Prostate gland (tissue), 2 donors: ENCODE measurements around the gene ISG20.
A peak's percentile ranks its signal among the peaks of the same experiment; 100 is the strongest.

Experiments
- CTCF ChIP-seq, 4 experiments: fragments of 200-600 bp in 2 of 4; fragments of 450-650 bp in 2 of 4; sonication (generic) in 2 of 4; IDR thresholded peaks; 1 replicate in 3 of 4; 2 replicates in 1 of 4; pipeline ENCODE4 v1.5.1; 2016 to 2019; ENCODE audit warnings: antibody characterized with exemption in 4 of 4, mild to moderate bottlenecking in 2 of 4, moderate library complexity in 2 of 4
- POLR2A ChIP-seq: fragments of 450-650 bp; IDR thresholded peaks from one replicate; pipeline ENCODE4 v1.6.1; 2016; ENCODE audit warnings: antibody characterized with exemption, mild to moderate bottlenecking

DNA sequence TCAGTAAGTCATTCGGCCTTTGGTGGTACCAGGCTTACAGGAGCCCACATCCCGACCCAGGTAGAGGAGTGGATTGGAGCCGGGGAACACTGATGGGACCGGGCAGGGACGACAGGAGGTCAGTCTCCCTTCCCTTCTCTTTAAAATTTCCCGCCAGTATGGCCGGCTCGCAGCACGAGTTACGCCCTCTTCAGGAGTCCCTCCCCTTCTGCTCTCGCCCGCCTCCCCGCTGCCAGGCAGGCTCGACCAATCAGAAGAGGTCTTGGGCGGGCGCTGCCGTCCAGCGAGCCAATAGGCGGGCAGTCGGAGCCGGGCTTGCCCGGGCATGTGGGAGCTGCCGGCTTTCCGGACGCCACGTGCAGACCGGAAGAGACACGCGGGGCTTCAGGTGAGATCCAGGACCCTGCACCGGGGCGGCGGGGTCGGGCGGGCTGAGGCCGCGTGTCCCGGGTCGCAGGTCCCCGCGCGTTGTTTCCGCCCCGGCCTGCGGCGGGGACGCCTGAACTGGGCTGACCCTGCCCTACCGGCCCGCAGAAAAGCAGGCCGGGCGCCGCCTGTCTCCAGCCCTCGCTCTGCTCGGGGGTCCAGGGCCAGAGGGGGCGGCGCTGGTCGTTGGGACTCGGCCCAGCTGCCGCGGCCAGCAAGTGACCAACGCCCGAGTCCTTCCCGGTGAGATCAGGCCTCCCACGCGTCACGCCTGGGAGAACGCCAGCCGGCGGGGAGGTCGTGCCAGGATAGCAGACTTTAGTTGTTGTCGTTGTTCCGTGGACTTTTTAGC is 17.6 kb upstream of the ISG20 start, which contains the start of gene AEN:
- TF ChIP-seq CTCF (IDR thresholded peaks at IDR 0.05) (peak in 3 of 4 experiments; percentile 26 to 47 (median 37)), POLR2A (peak; percentile 34)
